Measurements from ENCODE around the gene CD27.
"Not testable (repeated sequence)": the region's sequence is repeated elsewhere in the genome, so short reads cannot be mapped to it uniquely, and the experiment has no call there.

CD27 gene

GRCh38 chr12:6463858-6464257 lies 19.1 kb downstream of the CD27 start:
- Mint-ChIP-seq H3K27ac (peak overlapping the region; percentile 94), H3K4me3 (peak overlapping the region; percentile 78), H3K4me1 (peaks cover 88% of the 10 kb centered on the region), H3K9me3 (no peaks in the 10 kb centered on the region), H3K36me3 (peaks cover 99% of the 10 kb centered on the region)
- no peak for DNase-seq (ENCODE audit: low spot score in 2 of 2)
- ATAC-seq = no peak

DNA sequence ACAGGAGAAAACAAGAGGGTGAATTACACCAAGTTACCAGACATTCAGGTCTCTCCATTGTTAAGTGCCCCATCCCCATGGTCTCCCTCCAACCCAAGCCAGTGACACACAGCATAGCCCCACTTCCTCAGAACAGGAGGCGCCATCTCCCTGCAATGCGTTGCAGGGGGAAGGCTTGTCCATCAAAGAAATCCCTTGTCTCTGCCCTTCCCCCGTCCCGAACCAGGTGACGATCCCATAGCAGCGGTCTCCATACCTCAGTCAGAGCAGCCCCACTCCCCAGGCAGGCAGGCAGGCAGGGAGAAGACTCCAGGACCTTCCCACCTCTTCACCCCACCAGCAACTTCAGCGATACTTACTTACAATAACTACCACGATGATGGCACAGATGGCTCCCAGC lies 19.8 kb downstream of the CD27 start:
- no peak for ATAC-seq
- H3K27ac Mint-ChIP-seq = peak overlapping the region; percentile 94
- DNase-seq (ENCODE audit: low spot score in 2 of 2) = no peak
- peak overlapping the region; percentile 78 for H3K4me3 Mint-ChIP-seq
- H3K4me1 Mint-ChIP-seq = peaks cover 89% of the 10 kb centered on the region
- H3K9me3 Mint-ChIP-seq = no peaks in the 10 kb centered on the region
- peaks cover 99% of the 10 kb centered on the region for H3K36me3 Mint-ChIP-seq

GRCh38 chr12:6465467-6466183 lies 20.9 kb downstream of the CD27 start:
- no peaks in the 10 kb centered on the region for H3K9me3 Mint-ChIP-seq

DNA sequence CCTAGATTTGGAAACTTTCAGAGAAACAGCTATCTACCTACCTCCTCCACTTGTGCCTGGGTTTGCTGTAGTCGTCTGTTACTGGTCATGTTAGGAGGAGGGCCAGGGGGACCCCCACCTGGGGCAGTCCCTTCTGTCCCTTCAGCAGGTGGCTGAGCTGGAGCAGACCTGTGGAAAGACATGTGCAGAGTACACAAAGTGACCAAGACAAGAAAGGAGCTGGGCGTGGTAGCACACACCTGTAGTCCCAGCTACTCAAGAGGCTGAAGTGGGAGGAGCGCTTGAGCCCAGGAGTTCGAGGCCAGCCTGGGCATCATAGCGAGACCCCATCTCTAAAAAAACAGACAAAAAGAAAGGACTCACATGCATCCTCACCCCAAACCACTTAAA lies 21.4 kb downstream of the CD27 start:
- DNase-seq (ENCODE audit: low spot score in 2 of 2) (no peak), ATAC-seq (no peak)
- peaks cover 87% of the 10 kb centered on the region for H3K4me1 Mint-ChIP-seq
- peak overlapping the region; percentile 37 for H3K4me3 Mint-ChIP-seq
- no peaks in the 10 kb centered on the region for H3K9me3 Mint-ChIP-seq
- H3K27ac Mint-ChIP-seq = peak overlapping the region; percentile 90
- H3K36me3 Mint-ChIP-seq = peaks cover 98% of the 10 kb centered on the region

More at GRCh38 chr12:6465467-6466183, 20.9 kb downstream of the CD27 start:
- no peak for DNase-seq (ENCODE audit: low spot score in 2 of 2)
- no peak for ATAC-seq
- H3K4me1 Mint-ChIP-seq = peaks cover 88% of the 10 kb centered on the region
- peak overlapping the region; percentile 90 for H3K27ac Mint-ChIP-seq
- H3K36me3 Mint-ChIP-seq = peaks cover 99% of the 10 kb centered on the region
- peak overlapping the region; percentile 37 for H3K4me3 Mint-ChIP-seq

DNA sequence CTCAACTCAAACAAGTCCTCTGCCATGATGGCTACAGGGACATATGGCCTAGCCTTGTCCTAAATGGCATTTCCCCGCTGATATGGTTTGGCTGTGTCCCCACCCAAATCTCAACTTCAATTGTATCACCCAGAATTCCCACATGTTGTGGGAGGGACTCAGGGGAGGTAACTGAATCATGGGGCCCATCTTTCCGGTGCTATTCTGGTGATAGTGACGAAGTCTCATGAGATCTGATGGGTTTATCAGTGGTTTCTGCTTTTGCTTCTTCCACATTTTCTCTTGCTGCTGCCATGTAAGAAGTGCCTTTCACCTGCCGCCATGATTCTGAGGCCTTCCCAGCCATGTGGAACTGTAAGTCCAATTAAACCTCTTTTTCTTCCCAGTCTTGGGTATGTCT lies 22.0 kb downstream of the CD27 start:
- not testable (repeated sequence) for H3K9me3 Mint-ChIP-seq; DNase-seq (ENCODE audit: low spot score in 2 of 2); ATAC-seq
- H3K36me3 Mint-ChIP-seq = peaks cover 96% of the 10 kb centered on the region
- peak overlapping the region; percentile 90 for H3K27ac Mint-ChIP-seq
- H3K4me3 Mint-ChIP-seq = peak overlapping the region; percentile 78
- peaks cover 87% of the 10 kb centered on the region for H3K4me1 Mint-ChIP-seq

DNA sequence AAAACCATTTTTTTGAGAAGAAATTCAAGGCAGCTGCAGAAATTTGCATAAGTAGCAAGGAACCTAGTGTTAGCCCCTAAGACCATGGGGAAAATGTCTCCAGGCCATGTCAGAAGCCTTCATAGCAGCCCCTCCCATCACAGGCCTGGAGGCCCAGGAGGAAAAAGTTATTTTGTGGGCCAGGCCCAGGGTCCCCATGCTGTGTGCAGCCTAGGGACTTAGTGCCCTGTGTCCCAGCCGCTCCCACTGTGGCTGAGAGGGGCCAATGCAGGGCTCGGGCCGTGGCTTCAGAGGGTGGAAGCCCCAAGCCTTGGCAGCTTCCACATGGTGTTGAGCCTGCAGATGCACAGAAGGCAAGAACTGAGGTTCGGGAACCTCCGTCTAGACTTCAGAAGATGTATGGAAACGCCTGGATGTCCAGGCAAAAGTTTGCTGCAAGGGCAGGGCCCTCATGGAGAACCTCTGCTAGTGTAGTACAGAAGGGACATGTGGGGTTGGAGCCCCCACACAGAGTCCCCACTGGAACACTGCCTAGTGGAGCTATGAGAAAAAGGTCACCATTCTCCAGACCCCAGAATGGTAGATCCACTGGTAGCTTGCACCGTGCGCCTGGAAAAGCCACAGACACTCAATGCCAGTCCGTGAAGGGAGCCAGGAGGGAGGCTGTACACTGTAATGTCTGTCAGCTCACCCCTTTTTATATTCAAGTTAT lies 23.0 kb downstream of the CD27 start:
- Mint-ChIP-seq H3K4me3 (peak overlapping the region; percentile 78), H3K27ac (peak overlapping the region; percentile 90), H3K4me1 (peaks cover 82% of the 10 kb centered on the region), H3K36me3 (peaks cover 87% of the 10 kb centered on the region)
- H3K9me3 Mint-ChIP-seq; DNase-seq (ENCODE audit: low spot score in 2 of 2); ATAC-seq: not testable (repeated sequence)

DNA sequence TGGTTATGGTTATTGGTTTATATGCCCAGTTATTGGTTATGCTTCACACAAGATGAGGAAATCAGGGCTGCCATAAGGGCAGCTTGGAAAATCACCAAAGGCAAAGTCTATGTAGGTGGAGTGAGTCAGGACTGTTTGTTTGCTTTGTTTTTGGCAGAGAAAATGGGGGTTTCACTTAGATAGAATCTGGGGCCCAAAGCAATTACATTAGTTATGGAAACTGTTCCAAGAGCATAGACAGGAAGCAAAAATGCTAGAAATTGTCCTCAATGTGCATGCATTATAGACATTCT lies 23.5 kb downstream of the CD27 start:
- H3K4me1 Mint-ChIP-seq = peaks cover 77% of the 10 kb centered on the region
- DNase-seq (ENCODE audit: low spot score in 2 of 2) = no peak
- ATAC-seq = no peak
- peaks cover 82% of the 10 kb centered on the region for H3K36me3 Mint-ChIP-seq
- H3K4me3 Mint-ChIP-seq = peak overlapping the region; percentile 78
- H3K27ac Mint-ChIP-seq = peak overlapping the region; percentile 90
- no peaks in the 10 kb centered on the region for H3K9me3 Mint-ChIP-seq

DNA sequence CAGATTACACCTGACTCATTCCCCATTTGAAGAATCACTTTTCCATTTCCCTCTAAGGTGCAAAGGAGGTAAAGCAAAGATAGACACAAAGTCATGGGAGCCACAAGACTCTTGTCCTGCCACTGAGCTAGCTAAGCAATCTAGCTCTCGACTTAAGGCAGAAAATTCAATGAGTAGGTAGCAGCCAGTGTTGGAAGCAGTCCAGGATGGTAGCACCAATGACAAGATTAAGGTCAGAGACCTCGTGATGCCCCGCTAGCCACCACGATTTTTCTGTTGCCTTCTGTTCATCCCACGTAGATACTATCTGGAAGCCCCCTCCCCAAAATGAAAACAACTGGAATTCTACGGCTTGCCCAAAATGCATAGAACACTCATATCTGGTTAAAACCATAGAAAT lies 24.3 kb downstream of the CD27 start:
- peaks cover 73% of the 10 kb centered on the region for H3K36me3 Mint-ChIP-seq
- no peak for DNase-seq (ENCODE audit: low spot score in 2 of 2)
- H3K4me1 Mint-ChIP-seq = peaks cover 68% of the 10 kb centered on the region
- no peak for ATAC-seq
- H3K4me3 Mint-ChIP-seq = peak overlapping the region; percentile 78
- H3K9me3 Mint-ChIP-seq = no peaks in the 10 kb centered on the region
- peak overlapping the region; percentile 90 for H3K27ac Mint-ChIP-seq

- no peak for ATAC-seq
- no peaks in the 10 kb centered on the region for H3K9me3 Mint-ChIP-seq
- peak overlapping the region; percentile 90 for H3K27ac Mint-ChIP-seq
- H3K4me3 Mint-ChIP-seq = peak overlapping the region; percentile 78
- H3K4me1 Mint-ChIP-seq = peaks cover 61% of the 10 kb centered on the region
- peaks cover 66% of the 10 kb centered on the region for H3K36me3 Mint-ChIP-seq
- peak in 1 of 2 donors; percentile 67 for DNase-seq (ENCODE audit: low spot score in 2 of 2)
These were observed 25.0 kb downstream of the CD27 start for GRCh38 chr12:6469609-6470374.

DNA sequence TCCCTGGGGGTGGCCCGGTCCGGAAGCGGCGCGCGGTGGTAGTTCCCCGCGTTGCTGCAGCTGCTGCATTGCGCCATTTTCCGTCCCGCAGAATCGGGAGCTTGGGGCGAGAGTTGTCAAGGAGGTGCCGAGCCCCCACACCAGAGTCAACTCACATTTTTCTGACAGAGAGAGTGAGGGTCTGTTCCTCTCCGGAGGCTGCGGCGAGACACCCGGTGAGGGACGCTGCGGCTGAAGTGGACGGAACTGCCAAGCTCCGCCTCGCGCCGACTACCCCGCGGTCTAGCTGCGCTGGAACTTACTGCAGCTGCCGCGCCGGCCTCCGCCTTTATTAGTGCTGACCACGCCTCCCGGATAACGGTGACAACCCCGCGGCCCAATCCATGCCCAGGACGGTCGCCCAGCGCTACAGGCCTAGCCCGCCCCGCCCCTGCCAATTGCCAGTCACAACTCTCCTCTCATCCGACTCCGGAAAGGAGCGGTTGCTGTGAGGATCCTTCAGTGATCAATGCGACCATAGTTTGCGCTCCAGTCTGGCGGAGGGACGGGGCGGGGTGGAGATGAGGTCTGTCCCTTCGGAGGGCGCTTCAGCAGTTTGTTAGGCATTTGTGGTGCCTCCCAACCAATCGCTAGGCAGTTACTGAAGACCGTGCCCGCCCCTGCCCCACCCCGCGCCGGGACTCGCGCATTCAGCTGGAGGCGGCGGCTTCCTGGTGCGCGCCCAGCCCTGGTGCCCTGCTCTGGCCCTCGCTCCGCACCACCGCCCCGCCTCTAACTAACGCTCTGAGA lies 25.8 kb downstream of the CD27 start, which contains the start of gene VAMP1:
Gene VAMP1 (minus strand): TSS at position 303 of the 789 bp plus-strand sequence. CDS start 146 bp downstream, at position 157.
- ATAC-seq (peak; percentile 94), DNase-seq (ENCODE audit: low spot score in 2 of 2) (peak; percentile 93 to 99)
- Mint-ChIP-seq H3K27ac (peak within 1 kb of the TSS; percentile 90), H3K36me3 (peaks cover 58% of the 10 kb centered on the region), H3K4me1 (peaks cover 57% of the 10 kb centered on the region), H3K9me3 (no peaks in the 10 kb centered on the region), H3K4me3 (peak within 1 kb of the TSS; percentile 78)

GRCh38 chr12:6471989-6472360 lies 27.2 kb downstream of the CD27 start:
- ATAC-seq (no peak), DNase-seq (ENCODE audit: low spot score in 2 of 2) (no peak)
- H3K9me3 Mint-ChIP-seq = no peaks in the 10 kb centered on the region
- no peak overlapping the region for H3K27ac Mint-ChIP-seq
- H3K36me3 Mint-ChIP-seq = peaks cover 44% of the 10 kb centered on the region
- peaks cover 42% of the 10 kb centered on the region for H3K4me1 Mint-ChIP-seq
- H3K4me3 Mint-ChIP-seq = peak overlapping the region; percentile 78

DNA sequence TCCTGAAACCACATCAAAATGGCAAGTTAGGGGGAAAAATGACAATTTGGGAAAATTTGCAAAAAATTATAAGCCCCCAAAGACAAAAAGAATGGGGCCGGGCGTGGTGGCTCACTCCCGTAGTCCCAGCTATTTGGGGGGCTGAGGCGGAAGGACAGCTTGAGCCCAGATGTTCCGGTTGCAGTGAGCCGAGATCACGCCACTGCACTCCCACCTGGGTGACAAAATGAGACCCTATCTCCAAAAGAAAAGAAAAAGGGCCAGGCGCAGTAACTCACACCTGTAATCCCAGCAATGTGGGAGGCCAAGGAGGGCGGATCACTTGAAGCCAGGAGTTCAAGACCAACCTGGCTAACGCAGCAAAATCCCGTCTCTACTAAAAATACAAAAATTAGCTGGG lies 27.7 kb downstream of the CD27 start:
- no peak for DNase-seq (ENCODE audit: low spot score in 2 of 2)
- H3K27ac Mint-ChIP-seq = no peak overlapping the region
- H3K4me1 Mint-ChIP-seq = peaks cover 37% of the 10 kb centered on the region
- H3K4me3 Mint-ChIP-seq = no peak overlapping the region
- H3K9me3 Mint-ChIP-seq = no peaks in the 10 kb centered on the region
- ATAC-seq = no peak
- H3K36me3 Mint-ChIP-seq = peaks cover 39% of the 10 kb centered on the region

DNA sequence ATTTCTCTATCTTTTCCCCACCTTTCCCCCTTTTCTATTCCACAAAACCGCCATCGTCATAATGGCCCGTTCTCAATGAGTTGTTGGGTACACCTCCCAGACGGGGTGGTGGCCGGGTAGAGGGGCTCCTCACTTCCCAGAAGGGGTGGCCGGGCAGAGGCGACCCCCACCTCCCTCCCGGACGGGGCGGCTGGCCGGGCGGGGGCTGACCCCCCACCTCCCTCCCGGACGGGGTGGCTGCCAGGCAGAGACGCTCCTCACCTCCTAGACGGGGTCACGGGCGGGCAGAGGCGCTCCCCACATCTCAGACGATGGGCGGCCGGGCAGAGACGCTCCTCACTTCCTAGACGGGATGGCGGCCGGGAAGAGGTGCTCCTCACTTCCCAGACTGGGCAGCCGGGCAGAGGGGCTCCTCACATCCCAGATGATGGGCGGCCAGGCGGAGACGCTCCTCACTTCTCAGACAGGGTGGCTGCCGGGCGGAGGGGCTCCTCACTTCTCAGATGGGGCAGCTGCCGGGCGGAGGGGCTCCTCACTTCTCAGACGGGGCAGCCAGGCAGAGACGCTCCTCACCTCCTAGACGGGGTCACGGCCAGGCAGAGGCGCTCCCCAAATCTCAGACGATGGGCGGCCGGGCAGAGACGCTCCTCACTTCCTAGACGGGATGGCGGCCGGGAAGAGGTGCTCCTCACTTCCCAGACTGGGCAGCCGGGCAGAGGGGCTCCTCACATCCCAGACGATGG lies 30.6 kb downstream of the CD27 start:
- not testable (repeated sequence) for H3K4me3 Mint-ChIP-seq; H3K9me3 Mint-ChIP-seq; H3K27ac Mint-ChIP-seq; DNase-seq (ENCODE audit: low spot score in 2 of 2); ATAC-seq
- H3K4me1 Mint-ChIP-seq = peaks cover 15% of the 10 kb centered on the region
- H3K36me3 Mint-ChIP-seq = peaks cover 11% of the 10 kb centered on the region

DNA sequence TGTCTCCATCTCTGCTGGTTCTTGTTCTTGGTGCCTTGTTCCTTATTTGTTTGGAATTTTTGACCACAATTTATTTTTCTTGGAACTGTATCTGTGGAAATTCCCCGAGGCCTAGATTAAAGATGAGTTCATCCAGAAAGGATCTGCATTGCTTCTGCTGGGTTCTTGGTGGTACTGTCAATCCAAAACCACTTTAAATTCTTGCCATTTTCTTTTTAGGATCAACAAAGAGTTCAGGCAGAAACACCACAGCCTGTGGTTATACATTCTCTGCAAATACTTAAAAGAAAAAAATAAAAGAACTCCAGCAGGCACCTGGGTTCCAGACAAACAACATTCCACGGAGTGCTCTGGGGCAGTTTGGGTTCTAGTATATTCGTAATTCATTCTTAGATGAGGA lies 31.7 kb downstream of the CD27 start:
- Mint-ChIP-seq H3K4me1 (peaks cover 7% of the 10 kb centered on the region), H3K9me3 (no peaks in the 10 kb centered on the region), H3K36me3 (peaks cover 1% of the 10 kb centered on the region), H3K27ac (no peak overlapping the region), H3K4me3 (no peak overlapping the region)
- DNase-seq (ENCODE audit: low spot score in 2 of 2) (no peak), ATAC-seq (no peak)
